SKM-1 (cell line): ENCODE results near the gene ASGR1.
"Not testable (repeated sequence)": the region's sequence is repeated elsewhere in the genome, so short reads cannot be mapped to it uniquely, and the experiment has no call there.

Experiments used
- DNase-seq: peaks from one replicate; lab custom pipeline; 2025; ENCODE audit not compliant: unreplicated experiment; lab: John Stamatoyannopoulos, UW

The ASGR1 gene

GRCh38 chr17:7166873-7167272, 12.3 kb downstream of the ASGR1 start:
- DNase-seq: no peak

GRCh38 chr17:7159571-7159970, 19.6 kb downstream of the ASGR1 start:
- not testable (repeated sequence) for DNase-seq

DNA sequence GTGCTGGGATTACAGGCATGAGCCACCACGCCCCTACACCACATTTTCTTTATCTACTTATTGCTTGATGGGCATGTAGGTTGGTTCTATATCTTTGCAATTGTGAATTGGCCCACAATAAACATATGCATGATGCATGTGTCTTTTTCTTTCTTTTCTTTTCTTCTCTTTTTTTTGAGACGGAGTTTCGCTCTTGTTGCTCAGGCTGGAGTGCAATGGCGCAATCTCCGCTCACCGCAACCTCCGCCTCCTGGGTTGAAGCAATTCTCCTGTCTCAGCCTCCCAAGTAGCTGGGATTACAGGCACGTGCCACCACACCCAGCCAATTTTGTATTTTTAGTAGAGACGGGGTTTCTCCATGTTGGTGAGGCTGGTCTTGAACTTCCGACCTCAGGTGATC, 20.7 kb downstream of the ASGR1 start:
- not testable (repeated sequence) for DNase-seq

DNA sequence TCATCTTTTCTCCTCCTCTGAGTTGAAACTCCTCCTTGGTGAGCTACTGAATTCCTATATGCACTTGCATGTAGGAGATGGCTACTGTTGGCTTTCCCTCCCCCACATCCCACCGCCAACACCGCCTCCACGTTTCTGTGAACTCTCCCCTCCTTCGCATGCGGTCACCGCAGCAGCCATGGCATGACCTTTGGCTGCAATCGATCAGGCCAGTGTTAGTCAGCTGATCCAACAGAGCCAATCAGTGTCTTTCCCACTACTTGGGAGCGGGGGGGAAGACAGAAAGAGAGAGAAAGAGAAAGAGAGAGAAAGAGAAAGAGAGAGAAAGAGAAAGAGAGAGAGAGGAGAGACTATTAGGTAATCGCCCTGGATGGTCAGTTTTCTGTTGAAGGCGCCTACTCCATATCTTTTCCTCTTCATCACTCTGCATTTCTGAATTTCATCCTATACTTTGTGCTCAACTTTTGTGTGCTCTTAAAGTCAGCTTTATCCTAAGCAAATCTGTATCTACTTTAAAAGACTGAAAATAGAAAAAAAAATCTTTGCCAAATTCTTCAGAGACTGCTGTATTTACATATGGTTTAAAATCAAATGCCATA, 22.7 kb downstream of the ASGR1 start:
- no peak for DNase-seq

GRCh38 chr17:7147772-7148171, 31.4 kb downstream of the ASGR1 start:
- no peak for DNase-seq

DNA sequence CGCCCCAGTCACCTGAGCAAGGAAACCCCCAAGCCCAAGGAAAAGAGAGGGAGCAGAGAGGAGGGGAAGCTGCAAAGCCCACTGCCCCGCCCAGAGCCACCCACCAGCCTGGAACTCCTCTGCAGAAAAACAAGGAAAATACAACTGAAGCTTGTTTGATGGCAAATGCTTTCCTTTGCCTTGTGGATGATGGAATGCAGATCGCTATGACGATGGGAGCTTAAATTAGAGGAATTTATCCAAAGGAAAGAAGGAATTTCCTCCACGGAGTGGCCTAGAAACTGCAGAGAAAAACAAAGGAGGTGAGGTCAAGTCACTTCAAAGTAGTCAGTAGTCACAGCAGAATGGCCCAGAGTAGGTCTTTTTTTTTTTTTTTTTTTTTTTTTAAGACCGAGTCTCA, 33.1 kb downstream of the ASGR1 start:
- no peak for DNase-seq

GRCh38 chr17:7144213-7144612, 35.0 kb downstream of the ASGR1 start:
- DNase-seq: no peak

DNA sequence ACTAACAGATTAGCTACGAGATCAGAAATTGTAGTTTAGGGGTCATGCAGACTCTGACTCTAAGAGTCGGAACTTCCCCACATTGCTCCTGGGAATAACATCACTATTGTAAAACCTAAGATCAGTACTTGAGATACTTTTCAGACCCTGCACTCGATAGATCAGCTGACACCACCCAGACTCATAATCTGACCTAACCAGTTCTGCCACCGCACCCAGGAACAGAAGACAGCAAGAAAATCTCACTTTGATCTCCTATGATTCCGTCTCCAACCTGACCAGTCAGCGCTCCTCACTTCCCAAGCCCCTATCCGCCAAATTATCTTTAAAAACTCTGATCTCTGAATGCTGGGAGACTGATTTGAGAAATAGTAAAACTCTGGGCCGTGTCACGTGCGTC, 37.3 kb downstream of the ASGR1 start:
- no peak for DNase-seq

- no peak for DNase-seq
These were observed 39.8 kb downstream of the ASGR1 start for GRCh38 chr17:7139400-7139799.

DNA sequence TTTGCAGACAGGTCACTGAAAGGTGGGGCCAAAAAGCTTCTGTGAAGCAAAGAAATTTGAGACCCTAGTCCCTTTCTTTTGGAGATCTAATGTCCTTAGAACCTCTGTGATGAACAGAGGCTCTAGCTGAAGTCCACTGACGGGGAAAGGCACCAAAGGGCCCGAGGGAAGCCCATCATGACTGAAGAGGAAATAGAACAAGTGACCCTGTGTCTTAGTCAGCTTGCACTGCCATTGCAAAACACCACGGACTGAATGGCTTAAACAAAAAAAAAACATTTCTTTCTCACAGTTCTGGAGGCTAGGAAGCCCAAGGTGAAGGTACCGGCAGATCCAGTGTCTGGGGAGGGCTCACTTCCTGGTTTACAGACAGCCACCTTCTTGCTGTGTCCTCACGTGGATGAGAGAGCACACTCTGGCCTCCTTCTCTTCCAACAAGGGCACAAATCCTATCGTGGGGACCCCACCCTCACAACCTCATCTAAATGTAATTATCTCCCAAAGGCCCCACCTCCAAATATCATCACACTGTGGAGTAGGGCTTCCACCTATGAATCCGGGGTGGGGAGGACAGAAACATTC, 40.3 kb downstream of the ASGR1 start:
- no peak for DNase-seq

- DNase-seq: no peak
These were observed 41.8 kb downstream of the ASGR1 start for GRCh38 chr17:7137171-7137943.

DNA sequence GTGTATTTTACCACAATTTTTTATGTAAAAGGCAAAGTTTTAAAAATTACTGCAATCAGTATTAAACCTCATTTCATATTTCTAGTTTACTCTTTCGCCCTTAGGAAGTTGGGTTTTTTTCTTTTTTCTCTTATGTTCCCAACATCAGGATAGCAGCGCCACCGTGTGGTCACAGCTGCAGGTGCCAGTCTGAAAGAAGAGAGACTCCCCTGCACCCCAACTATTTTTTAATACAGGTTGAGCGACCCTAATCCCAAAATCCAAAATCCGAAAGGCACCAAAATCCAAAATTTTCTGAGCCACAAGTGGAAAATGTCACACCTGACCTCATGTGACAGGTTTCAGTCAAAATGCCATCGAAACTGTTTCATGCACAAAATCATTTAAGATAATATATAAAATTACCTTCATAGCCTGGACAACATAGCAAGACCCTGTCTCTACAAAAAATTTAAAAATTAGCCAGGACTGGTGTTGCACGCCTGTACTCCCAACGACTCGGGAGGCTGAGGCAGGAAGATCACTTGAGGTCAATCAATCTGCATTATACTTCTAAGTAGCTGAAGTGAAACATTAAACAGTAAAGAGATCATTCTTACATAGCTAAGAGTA, 42.8 kb downstream of the ASGR1 start:
- DNase-seq: peak; percentile 13

- no peak for DNase-seq
These were observed 45.3 kb downstream of the ASGR1 start for GRCh38 chr17:7133916-7134315.

- DNase-seq: no peak
These were observed 45.7 kb downstream of the ASGR1 start for GRCh38 chr17:7133424-7133823.

DNA sequence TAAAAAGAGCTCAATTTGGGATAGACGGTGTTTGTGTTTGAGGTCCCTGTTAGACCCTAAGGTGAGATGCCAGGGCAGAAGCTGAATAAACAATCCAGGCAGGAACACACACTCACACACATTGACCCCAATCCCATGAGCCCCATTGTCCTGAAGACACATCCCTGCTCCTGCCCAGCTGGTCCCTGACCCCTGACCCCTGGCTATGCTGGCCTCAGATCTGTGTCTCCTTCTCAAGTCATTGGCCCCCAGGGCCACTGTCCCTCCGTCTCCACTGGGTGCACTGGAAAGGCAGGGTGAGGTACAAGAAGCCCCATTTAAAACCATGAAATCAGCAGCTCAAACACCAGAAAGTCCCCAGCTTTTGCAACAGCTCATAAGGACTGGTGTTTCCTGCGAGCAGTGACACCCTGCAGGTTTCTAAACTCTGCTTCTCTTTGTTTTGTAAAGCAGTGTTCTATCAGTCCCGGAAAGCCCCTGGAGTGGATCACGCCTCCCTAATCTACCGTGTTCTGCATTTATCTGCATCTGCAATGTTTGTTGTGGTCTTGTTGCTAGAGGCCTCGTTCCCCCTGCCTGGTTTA, 46.6 kb downstream of the ASGR1 start:
- no peak for DNase-seq

- DNase-seq: no peak
These were observed 47.8 kb downstream of the ASGR1 start for GRCh38 chr17:7131423-7131791.

GRCh38 chr17:7130621-7131422, 48.3 kb downstream of the ASGR1 start:
- DNase-seq: no peak

GRCh38 chr17:7129311-7129710, 49.9 kb downstream of the ASGR1 start:
- DNase-seq: no peak

- no peak for DNase-seq
These were observed 51.0 kb downstream of the ASGR1 start for GRCh38 chr17:7128160-7128559.

GRCh38 chr17:7127501-7127900, 51.7 kb downstream of the ASGR1 start:
- DNase-seq: not testable (repeated sequence)

DNA sequence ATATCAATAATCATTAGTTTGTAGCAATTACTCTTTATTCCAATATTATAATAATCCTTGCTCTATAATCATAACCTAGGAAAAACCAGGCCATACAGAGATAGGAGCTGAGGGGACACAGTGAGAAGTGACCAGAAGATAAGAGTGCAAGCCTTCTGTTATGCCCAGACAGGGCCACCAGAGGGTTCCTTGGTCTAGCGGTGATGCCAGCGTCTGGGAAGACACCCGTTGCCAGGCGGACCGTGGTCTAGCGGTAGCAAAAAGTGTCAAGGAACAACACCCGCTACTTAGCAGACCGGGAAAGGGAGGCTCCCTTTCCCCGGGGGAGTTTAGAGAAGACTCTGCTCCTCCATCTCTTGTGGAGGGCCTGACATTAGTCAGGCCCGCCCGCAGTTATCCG, 52.8 kb downstream of the ASGR1 start:
- DNase-seq: not testable (repeated sequence)
